ENCODE measurements around the gene GPC6.
A peak's percentile ranks its signal among the peaks of the same experiment; 100 is the strongest.

GPC6 gene

GRCh38 chr13:94163535-94163934, 936.9 kb downstream of the GPC6 start:
- H3K4me3 ChIP-seq (ENCODE audit: low read depth, low read length): no peak overlapping the region
- TF ChIP-seq, protein P1, sequence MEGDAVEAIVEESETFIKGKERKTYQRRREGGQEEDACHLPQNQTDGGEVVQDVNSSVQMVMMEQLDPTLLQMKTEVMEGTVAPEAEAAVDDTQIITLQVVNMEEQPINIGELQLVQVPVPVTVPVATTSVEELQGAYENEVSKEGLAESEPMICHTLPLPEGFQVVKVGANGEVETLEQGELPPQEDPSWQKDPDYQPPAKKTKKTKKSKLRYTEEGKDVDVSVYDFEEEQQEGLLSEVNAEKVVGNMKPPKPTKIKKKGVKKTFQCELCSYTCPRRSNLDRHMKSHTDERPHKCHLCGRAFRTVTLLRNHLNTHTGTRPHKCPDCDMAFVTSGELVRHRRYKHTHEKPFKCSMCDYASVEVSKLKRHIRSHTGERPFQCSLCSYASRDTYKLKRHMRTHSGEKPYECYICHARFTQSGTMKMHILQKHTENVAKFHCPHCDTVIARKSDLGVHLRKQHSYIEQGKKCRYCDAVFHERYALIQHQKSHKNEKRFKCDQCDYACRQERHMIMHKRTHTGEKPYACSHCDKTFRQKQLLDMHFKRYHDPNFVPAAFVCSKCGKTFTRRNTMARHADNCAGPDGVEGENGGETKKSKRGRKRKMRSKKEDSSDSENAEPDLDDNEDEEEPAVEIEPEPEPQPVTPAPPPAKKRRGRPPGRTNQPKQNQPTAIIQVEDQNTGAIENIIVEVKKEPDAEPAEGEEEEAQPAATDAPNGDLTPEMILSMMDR (conservative IDR thresholded peaks at IDR 0.05; ENCODE audit: low read depth, low read length): no peak
- DNase-seq (ENCODE audit: low read depth): no peak

DNA sequence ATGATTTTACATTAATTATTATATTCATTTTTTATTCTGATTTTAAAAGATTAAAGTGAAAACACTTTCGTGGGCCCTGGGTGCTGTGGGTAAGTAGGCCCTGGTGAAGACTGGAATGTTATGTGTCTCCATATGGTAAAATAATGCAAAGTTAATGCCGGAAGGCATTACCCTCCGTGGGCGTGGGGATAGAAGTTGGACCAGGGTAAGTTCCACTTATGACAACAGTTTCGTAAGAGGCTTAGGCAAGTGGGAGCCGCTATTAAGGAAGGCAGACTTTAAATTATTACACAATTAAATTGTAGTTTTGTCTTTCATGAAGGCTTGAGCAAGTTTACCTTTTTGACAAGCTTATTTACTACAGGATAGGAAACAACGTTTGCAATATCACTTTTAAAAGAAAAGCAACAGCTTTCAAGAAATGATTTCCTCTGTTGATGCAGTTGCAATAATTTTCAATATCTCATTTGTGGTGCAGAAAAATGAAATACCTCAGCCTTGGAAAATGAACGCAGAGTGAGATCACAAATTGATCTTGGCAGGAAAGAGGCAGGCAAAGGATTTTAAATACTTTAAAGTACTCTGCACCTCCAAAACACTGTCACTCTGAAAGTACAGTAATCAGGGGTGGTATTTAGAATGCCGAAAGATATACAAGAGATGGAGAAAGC, 942.3 kb downstream of the GPC6 start:
- no peak overlapping the region for H3K4me3 ChIP-seq (ENCODE audit: low read depth, low read length)
- peak; percentile 50 for DNase-seq (ENCODE audit: low read depth)
- TF ChIP-seq, protein P1 (conservative IDR thresholded peaks at IDR 0.05; ENCODE audit: low read depth, low read length): no peak

DNA sequence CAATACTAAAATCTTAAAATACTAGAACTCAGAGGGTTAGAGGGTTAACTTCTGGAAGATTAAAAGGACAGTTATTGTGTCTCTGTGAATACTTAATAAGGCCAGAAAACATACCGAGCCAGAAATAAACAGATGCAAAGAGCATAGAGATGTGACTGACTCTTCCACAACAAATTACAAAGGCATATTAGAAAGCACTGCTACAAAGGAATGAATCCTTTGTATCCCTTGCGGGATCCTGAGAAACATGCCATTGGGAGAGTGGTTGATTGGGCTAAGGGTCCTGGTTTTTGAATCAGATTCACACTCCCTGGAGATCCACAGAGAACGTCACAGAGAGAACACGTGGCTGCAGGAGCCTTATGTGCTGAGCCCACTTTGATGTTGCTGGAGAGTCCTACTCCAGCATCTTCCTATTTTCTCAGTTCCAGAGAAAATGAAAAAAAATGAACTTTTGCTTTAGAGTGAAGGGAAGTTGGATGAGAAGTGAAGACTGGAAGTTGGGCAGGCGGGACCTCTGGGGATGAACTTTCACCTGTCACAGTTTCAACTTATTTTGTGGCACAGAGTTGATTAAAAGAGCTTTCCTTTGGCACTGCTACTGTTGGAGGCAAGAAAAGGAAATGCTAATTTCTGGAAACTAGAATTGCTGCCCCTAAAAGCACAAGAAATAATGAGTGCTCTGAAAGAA, 943.0 kb downstream of the GPC6 start:
- TF ChIP-seq, protein P1 (conservative IDR thresholded peaks at IDR 0.05; ENCODE audit: low read depth, low read length): no peak
- no peak for DNase-seq (ENCODE audit: low read depth)
- H3K4me3 ChIP-seq (ENCODE audit: low read depth, low read length): no peak overlapping the region

DNA sequence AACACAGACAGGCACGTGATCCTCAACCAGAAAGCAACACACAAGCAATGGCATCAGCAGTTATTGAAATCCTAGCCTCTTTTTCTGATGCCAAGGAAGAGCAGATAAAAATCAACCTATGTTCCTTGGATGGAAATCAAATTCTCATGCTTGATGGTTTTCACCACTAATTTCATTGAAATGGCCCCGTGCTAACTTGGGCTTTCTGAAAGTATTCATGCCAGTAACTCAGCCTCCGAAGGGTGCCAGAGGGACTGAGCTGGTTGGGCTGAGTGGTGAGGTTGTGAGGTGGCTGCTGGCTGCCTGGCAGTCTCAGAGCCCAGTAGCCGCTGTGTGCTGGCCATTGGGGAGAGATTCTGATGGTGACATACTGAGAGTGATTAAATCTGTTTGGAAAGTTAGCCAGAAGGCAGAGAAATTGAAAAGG, 943.6 kb downstream of the GPC6 start:
- no peak for DNase-seq (ENCODE audit: low read depth)
- H3K4me3 ChIP-seq (ENCODE audit: low read depth, low read length): no peak overlapping the region
- TF ChIP-seq, protein P1 (conservative IDR thresholded peaks at IDR 0.05; ENCODE audit: low read depth, low read length): no peak

DNA sequence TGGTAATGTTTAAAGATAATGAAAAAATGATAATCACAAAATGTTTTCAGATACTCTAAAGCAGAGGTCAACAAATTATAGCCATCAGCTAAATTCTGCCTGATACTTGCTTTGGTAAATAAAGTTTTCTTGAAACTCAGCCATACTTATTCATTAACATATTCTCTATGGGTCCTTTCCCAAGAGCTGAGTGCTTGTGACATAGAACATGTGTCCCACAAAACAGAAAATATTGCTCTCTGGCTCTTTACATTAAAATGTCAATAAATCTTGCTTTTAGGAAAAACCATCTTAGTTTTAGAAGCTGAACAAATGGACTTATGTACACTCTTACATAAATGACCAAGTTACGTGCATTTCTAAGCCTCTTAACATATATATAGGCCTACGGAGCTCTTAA, 945.8 kb downstream of the GPC6 start:
- DNase-seq (ENCODE audit: low read depth): no peak
- TF ChIP-seq, protein P1 (conservative IDR thresholded peaks at IDR 0.05; ENCODE audit: low read depth, low read length): no peak
- H3K4me3 ChIP-seq (ENCODE audit: low read depth, low read length): no peak overlapping the region

- peak; percentile 63 for DNase-seq (ENCODE audit: low read depth)
- no peak overlapping the region for H3K4me3 ChIP-seq (ENCODE audit: low read depth, low read length)
- TF ChIP-seq, protein P1 (conservative IDR thresholded peaks at IDR 0.05; ENCODE audit: low read depth, low read length): peak; percentile 27
These were observed 946.8 kb downstream of the GPC6 start for GRCh38 chr13:94173312-94173854.

Measured in choroid plexus epithelial cell (primary cell).